GM18861 (cell line): Measurements from ENCODE around the gene CYB561.
"Not testable (repeated sequence)": the region's sequence is repeated elsewhere in the genome, so short reads cannot be mapped to it uniquely, and the experiment has no call there.

ENCODE experiments used
- ATAC-seq: cut with Tn5 transposase; IDR thresholded peaks from one replicate; pipeline ENCODE4 v1.9.1; 2021; ENCODE audit not compliant: unreplicated experiment

Gene CYB561

GRCh38 chr17:63479495-63480184, 33.5 kb upstream of the CYB561 start:
- no peak for ATAC-seq

- ATAC-seq, result peak; percentile 63
Observed at GRCh38 chr17:63478814-63479494, 32.8 kb upstream of the CYB561 start.

GRCh38 chr17:63477480-63478440, 31.7 kb upstream of the CYB561 start:
- ATAC-seq, result no peak

- no peak for ATAC-seq
Observed at GRCh38 chr17:63476854-63477479, 30.9 kb upstream of the CYB561 start, which contains the start of gene ACE. Gene ACE, plus strand, starts transcription at chr17:63477061. Its CDS starts 34 bp downstream, at chr17:63477095.

GRCh38 chr17:63476459-63476853, 30.4 kb upstream of the CYB561 start:
- ATAC-seq, result no peak

- no peak for ATAC-seq
Observed at GRCh38 chr17:63475491-63476412, 29.6 kb upstream of the CYB561 start.

- no peak for ATAC-seq
Observed at GRCh38 chr17:63474586-63475460, 28.7 kb upstream of the CYB561 start.

GRCh38 chr17:63474174-63474573, 28.1 kb upstream of the CYB561 start:
- no peak for ATAC-seq

- ATAC-seq, result not testable (repeated sequence)
Observed at GRCh38 chr17:63468099-63468498, 22.0 kb upstream of the CYB561 start.

GRCh38 chr17:63464691-63465236, 18.7 kb upstream of the CYB561 start:
- ATAC-seq, result no peak

- ATAC-seq, result no peak
Observed at GRCh38 chr17:63463771-63464170, 17.7 kb upstream of the CYB561 start.

- ATAC-seq, result no peak
Observed at GRCh38 chr17:63460018-63460417, 13.9 kb upstream of the CYB561 start.

- no peak for ATAC-seq
Observed at GRCh38 chr17:63458478-63458877, 12.4 kb upstream of the CYB561 start.

- ATAC-seq, result no peak
Observed at GRCh38 chr17:63455417-63455816, 9.3 kb upstream of the CYB561 start.

- ATAC-seq, result no peak
Observed at GRCh38 chr17:63454915-63455314, 8.8 kb upstream of the CYB561 start.

- not testable (repeated sequence) for ATAC-seq
Observed at GRCh38 chr17:63454357-63454756, 8.3 kb upstream of the CYB561 start.

- ATAC-seq, result no peak
Observed at GRCh38 chr17:63452962-63453551, 7.0 kb upstream of the CYB561 start.
